Measurements from ENCODE around the gene SKI.
"Not testable (repeated sequence)": the region's sequence is repeated elsewhere in the genome, so short reads cannot be mapped to it uniquely, and the experiment has no call there.

SKI gene

DNA sequence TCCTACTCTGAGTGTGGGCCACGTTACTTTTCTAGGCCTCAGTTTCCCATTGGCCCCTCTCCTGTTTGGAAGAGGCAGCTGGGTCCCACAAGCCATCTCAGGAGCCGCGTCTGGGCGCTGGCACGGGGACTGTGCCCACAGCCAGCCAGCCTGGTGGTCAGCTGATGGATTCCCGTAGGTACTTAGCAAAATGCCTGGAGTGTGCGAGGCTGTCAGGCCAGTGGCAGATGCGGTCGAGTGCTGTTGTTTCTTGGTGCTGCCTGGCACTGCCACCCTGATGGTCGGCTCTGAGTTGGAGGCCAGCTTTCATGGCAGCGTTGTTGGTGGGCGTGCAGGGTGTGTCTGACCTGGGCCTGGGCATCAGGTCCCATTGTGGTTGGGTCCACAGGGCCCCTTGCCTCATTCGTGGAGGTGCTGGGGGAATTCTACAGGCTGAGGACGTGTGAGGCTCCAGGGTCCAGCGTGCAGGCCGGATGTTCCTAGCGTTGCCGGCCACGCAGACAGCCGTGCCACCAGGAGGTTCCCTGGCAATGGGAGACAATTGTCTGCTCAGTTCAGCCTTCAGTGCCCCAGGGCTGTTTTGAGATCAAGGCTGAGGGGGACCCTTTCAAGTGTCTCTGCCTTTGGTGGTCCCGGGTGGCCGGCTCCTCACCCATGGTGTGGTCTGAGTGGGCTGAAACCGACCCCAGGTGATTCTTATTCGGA lies 20.9 kb downstream of the SKI start:
- no peak for DNase-seq

DNA sequence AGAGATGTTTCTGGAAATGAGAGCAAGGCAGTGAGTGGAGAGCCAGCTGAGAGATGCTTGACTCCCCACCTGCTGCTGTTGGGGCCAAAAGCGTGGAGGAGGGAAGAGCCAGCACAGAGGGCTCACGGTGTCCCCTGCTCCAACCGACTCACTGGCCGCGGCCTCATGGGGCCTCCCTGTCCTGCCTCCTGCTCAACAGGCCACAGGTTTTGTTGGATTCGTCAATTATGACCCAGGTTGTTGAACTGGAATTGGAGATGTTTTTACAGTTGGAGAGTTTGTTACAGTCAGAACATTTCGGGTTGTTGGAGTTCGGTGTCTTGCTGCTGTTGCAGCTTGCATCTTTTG lies 21.4 kb downstream of the SKI start:
- no peak for DNase-seq

GRCh38 chr1:2250721-2251281 lies 22.7 kb downstream of the SKI start:
- no peak for DNase-seq

DNA sequence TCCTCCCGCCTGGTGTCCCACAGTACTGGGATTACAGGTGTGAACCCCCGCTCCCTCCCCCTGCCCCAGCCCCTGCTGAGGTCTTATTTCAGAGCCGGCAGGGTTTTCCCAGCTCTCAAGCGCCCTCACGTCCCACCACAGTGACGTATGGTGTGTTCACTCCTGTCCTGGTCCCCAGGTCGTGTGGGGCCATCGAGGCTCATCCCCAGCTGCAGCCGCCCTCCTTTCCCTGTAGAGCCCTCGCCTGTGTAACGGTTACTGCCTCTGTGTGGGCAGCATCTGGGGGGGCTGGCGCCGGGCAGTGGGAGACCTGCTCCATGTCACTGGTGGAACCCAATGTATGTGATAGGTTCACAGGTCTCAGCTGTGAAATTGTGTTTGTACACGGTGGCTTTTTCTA lies 23.2 kb downstream of the SKI start:
- no peak for DNase-seq

- no peak for DNase-seq
Observed at GRCh38 chr1:2251786-2252185, 23.7 kb downstream of the SKI start.

DNA sequence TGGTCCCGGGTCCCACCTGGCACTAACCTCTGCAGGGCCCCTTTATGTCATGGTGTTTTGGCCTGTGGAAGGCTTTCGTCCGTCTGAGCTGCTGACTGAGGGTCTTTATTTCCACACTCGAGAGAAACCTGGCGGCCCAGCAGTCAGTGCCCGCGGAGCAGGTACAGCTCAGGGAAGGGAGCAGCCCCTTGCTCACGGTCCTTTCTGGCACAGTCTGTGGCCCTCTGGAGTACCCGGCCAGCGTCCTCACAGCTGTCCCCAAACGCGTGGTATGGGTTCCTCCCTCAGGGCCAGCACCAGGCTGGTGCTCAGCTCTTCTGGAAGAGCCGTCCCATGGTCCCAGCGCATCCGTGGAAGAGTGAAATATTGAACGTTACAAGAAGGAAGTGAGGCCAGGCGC lies 24.3 kb downstream of the SKI start:
- no peak for DNase-seq

- DNase-seq: no peak
Observed at GRCh38 chr1:2253036-2253796, 25.1 kb downstream of the SKI start.

DNA sequence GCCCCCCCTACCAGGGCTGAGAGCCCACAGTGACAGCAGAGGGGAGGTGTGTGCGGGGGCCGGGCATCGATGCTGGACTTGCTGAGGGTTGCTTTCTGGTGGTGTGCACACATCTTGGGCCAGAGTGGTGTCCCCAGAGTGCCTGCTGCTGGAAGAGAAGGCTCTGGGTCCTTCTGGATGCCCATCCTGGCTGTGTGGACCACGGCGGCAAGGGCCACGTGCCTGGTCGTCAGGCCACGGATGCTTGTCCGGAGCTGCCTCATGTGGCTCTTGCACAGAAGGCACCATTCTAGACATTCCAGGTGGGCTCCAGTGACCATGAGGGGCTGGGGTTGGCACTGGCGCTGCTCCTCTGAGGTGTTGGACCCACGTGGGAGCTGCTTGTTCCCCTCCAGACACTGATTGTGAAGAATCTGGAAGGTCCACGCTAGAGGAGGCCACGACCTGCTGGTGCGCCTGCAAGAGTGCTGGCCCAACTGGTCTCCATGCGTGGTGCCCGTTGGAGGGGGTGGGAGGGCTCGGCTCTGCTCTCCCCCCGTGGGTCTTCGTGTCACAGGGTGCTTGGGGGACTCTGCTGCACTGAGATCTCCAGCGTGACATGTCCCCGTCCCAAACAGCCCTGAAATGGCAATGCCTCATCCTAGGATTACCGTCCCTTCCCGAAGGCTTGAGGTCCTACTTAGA lies 25.8 kb downstream of the SKI start:
- DNase-seq: no peak

DNA sequence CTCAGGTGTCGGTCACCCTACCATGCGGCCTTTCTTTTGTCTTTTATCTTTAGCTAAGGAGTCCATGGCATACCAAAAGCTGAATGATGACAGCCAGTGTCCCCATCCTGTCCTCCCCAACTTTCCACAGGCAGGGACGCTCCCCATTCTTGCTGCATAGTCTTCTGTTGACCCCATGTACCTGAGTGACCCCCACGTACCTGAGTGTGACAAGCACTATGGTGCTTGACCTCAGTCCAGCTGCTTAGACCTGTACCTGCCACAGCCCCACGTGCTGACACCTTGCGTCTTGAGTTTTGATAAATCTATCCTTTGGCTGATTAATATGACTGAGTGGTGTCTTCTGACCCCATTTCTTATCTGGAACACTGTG lies 26.9 kb downstream of the SKI start:
- no peak for DNase-seq

DNA sequence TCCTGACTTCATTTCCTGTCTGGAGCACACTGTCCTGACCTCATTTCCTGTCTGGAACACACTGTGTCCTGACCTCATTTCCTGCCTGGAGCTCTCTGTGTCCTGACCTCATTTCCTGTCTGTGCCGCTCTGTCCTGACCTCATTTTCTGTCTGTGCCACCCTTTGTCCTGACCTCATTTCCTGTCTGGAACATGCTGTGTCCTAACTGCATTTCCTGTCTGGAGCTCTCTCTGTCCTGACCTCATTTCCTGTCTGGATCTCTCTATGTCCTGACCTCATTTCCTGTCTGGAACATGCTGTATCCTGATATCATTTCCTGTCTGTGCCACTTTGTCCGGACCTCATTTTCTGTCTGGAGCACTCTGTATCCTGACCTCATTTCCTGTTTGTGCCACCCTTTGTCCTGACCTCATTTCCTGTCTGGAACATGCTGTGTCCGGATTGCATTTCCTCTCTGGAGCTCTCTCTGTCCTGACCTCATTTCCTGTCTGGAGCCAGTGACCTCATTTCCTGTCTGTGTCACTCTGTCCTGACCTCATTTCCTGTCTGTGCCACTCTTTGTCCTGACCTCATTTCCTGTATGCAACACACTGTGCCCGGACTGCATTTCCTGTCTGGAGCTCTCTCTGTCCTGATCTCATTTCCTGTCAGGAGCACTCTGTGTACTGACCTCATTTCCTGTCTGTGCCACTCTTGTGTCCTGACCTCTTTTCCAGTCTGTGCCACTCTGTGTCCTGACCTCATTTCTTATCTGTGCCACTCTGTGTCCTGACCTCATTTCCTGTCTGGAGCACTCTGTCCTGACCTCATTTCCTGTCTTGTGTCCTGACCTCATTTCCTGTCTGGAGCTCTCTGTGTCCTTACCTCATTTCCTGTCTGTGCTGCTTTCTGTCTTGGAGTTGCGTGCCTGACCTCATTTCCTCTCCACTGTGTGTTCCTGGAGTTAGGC lies 27.6 kb downstream of the SKI start:
- DNase-seq: peak; percentile 91

- DNase-seq: no peak
Observed at GRCh38 chr1:2256435-2257244, 28.5 kb downstream of the SKI start.

DNA sequence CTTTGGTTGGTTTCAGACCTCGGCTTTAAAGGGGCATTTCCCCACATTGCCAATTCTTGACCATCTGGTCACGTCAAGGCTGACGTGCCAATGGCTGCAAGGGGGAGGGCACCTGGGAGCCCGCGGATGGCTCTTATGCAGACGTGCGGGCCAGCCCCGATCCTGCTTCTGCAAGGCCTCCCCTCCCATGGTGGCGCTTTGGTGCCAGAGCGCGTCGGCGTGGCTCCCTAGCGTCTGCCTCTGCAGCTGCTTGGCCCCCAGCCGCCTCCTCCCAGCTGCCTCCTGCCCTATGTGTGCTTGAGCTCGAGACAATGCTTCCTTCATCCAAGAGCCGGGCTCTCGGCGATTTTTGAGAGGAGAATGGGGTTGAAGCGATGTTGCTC lies 29.1 kb downstream of the SKI start:
- no peak for DNase-seq

DNA sequence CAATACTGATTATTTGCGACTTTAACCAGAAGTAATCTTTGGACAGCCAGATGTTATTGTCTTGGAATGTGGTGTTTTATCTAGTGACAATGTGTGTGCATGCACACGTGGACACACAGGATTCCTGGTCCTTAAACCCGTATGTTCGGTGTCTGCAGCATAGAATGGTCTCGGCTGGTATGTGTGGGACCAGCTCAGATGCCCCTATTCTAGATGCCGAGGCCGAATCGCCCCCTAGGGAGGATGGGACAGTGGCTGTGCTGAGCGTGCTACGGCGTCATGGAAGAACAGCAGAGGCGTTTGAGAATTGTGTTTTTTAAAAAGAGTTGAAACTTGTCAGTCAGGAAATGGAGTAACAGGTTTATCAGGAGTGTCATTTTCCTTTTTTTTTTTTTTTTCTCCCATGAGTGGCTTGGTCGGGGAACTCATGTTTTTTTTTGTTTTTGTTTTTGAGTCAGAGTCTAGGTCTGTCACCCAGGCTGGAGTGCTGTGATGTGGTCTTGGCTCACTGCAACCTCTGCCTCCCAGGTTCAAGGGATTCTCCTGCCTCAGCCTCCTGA lies 30.1 kb downstream of the SKI start:
- DNase-seq: no peak

- DNase-seq: no peak
Observed at GRCh38 chr1:2258996-2259395, 30.9 kb downstream of the SKI start.

GRCh38 chr1:2259668-2260402 lies 31.7 kb downstream of the SKI start:
- no peak for DNase-seq

DNA sequence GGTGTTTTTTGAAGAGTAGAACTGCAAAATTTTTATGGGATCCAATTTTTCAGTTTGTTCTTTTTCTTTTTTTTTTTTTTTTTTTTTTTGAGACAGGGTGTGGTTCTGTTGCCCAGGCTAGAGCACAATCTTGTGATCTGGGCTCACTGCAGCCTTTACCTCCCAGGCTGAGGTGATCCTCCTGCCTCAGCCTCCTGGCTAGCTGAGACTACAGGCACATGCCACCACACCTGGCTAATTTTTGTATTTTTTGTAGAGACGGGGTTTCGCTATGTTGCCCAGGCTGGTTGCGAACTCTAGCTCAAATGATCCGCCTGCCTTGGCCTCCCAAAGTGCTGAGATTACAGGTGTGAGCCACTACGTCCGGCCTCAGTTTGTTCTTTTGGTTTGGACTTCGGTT lies 32.4 kb downstream of the SKI start:
- not testable (repeated sequence) for DNase-seq

- no peak for DNase-seq
Observed at GRCh38 chr1:2260917-2261316, 32.8 kb downstream of the SKI start.

GRCh38 chr1:2261476-2262395 lies 33.6 kb downstream of the SKI start:
- not testable (repeated sequence) for DNase-seq

DNA sequence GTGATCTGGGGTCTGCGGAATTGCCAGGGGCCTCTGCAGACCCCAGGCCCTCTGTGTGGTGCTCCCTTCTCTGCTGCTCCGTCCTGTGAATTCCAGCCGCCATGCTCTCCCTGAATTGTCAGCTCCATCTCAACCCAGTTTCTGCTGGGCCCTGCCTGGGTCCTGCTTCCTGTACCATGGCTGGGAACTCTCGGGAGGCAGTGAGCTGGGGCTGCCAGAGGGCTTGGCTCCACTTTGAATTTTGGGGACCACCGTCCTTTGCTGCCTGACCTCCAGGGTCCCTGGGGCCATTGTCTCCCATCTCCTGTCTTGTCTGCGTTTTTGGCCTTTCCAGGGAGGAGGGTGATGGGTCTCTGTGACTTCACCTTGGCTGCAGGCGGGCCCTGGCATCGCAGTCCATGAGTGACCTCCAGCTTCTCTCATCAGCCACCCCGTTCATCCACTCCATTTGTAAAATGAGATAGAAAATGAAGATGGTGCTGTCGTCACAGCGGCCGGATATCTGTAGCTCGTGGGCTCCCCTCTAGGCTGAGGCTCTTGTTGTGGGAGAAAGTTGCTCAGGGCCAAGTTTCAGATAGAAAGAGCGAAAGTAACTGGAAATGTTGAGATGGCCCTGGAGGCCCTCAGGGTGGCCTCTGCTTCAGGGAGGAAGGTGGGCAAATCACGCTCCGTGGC lies 38.3 kb downstream of the SKI start:
- DNase-seq: no peak

All from DMS53 (cell line).